PC-3 (cell line): ENCODE results near the gene NUDT22.

ENCODE experiments used
- CTCF ChIP-seq: fragments of 300-600 bp; sonication (generic); conservative IDR thresholded peaks from 2 replicates; pipeline ENCODE4 v1.5.1; 2017; ENCODE audit warnings: antibody characterized with exemption, low read depth, mild to moderate bottlenecking, low read length
- EZH2 ChIP-seq: fragments of 300-600 bp; sonication (generic); IDR thresholded peaks from one replicate; pipeline ENCODE4 v1.6.1; 2017; ENCODE audit warnings: antibody characterized with exemption, mild to moderate bottlenecking, low read length; ENCODE audit not compliant: unreplicated experiment

- no peak for TF ChIP-seq CTCF
- no peak for TF ChIP-seq EZH2
Measured at GRCh38 chr11:64260147-64260708, 34.2 kb downstream of the NUDT22 start.
